K562 (cell line): Measurements from ENCODE around the gene CCDC9. TPM values are rescaled to one million over a fixed set of nuclear protein-coding genes. Genes with fewer than 3 reads are reported as not detected.

Source experiments
- BRCA1 ChIP-seq, 2 experiments: fragments of 450-650 bp in 1 of 2; sonication (generic) in 1 of 2; formaldehyde crosslinking in 1 of 2; IDR thresholded peaks; 2 replicates each; pipeline versions ENCODE4 v1.5.0 to v1.6.1; 2017 to 2020; ENCODE audit warnings: mild to moderate bottlenecking in 1 of 2, missing genetic modification reagents in 1 of 2
- CHAMP1 ChIP-seq: fragments of 450-650 bp; IDR thresholded peaks from 2 replicates; pipeline ENCODE4 v1.6.1; 2016; ENCODE audit warnings: mild to moderate bottlenecking
- ELF1 ChIP-seq: fragments of 200-800 bp; sonication (Bioruptor generic); IDR thresholded peaks from 2 replicates; pipeline ENCODE4 v1.6.1; 2016; ENCODE audit warnings: missing genetic modification characterization, missing compliant biosample characterization
- EWSR1 ChIP-seq: fragments of 450-650 bp; IDR thresholded peaks from 2 replicates; pipeline ENCODE4 v1.6.1; 2018; ENCODE audit warnings: borderline replicate concordance, mild to moderate bottlenecking, low read depth, moderate library complexity; ENCODE audit not compliant: partially characterized antibody
- GABPB1 ChIP-seq: sonication (generic); formaldehyde crosslinking; IDR thresholded peaks from 2 replicates; pipeline ENCODE4 v1.8.0; 2022; ENCODE audit warnings: mild to moderate bottlenecking, missing genetic modification reagents
- HDAC1 ChIP-seq, 2 experiments: fragments of 450-650 bp; IDR thresholded peaks; 2 replicates each; pipeline ENCODE4 v1.6.1; 2016 to 2017; ENCODE audit warnings: inconsistent platforms in 1 of 2, mild to moderate bottlenecking in 1 of 2, moderate library complexity in 1 of 2
- HIVEP1 ChIP-seq: fragments of 250-450 bp; sonication (Bioruptor Pico); IDR thresholded peaks from 2 replicates; pipeline ENCODE4 v1.4.0; 2020; ENCODE audit warnings: mild to moderate bottlenecking
- IRF1 ChIP-seq: sonication (generic); formaldehyde crosslinking; IDR thresholded peaks from 2 replicates; pipeline ENCODE4 v1.8.0; 2022; ENCODE audit warnings: missing genetic modification reagents, mild to moderate bottlenecking, borderline replicate concordance
- KHSRP ChIP-seq: fragments of 450-650 bp; IDR thresholded peaks from 2 replicates; pipeline ENCODE4 v1.6.1; 2017
- MTA3 ChIP-seq: fragments of 450-650 bp; formaldehyde crosslinking; IDR thresholded peaks from 2 replicates; pipeline ENCODE4 v1.6.1; 2017; ENCODE audit warnings: mild to moderate bottlenecking, borderline replicate concordance
- PHB ChIP-seq: fragments of 250-450 bp; sonication (Bioruptor Pico); IDR thresholded peaks from 2 replicates; pipeline ENCODE4 v1.5.0; 2021
- POLR2H ChIP-seq: IDR thresholded peaks from 2 replicates; pipeline ENCODE4 v1.6.1; 2016; ENCODE audit warnings: missing genetic modification characterization, low read depth, mild to moderate bottlenecking, control low read depth, missing compliant biosample characterization, moderate library complexity
- RBM15 ChIP-seq: fragments of 200-400 bp; formaldehyde crosslinking; IDR thresholded peaks from 2 replicates; pipeline ENCODE4 v1.6.1; 2018; ENCODE audit warnings: mild to moderate bottlenecking, low read length, moderate library complexity; ENCODE audit not compliant: insufficient read depth
- RNF2 ChIP-seq: sonication (generic); IDR thresholded peaks from 2 replicates; pipeline ENCODE4 v1.6.1; 2016
- SIX5 ChIP-seq, 2 experiments: IDR thresholded peaks; 2 replicates each; pipeline ENCODE4 v1.6.1; 2011; ENCODE audit warnings: low read length in 2 of 2, borderline replicate concordance in 1 of 2, low read depth in 1 of 2, mild to moderate bottlenecking in 1 of 2, moderate library complexity in 1 of 2; ENCODE audit not compliant: insufficient read depth in 1 of 2
- SMAD4 ChIP-seq: fragments of 250-450 bp; sonication (Bioruptor Pico); conservative IDR thresholded peaks from 2 replicates; pipeline ENCODE4 v1.8.0; 2021; ENCODE audit warnings: inconsistent platforms, mild to moderate bottlenecking, moderate library complexity
- SRSF9 ChIP-seq: fragments of 200-400 bp; formaldehyde crosslinking; IDR thresholded peaks from 2 replicates; pipeline ENCODE4 v1.6.1; 2017; ENCODE audit warnings: low read depth, low read length, borderline replicate concordance
- TEAD1 ChIP-seq, 2 experiments: fragments of 450-650 bp in 1 of 2; sonication (generic) in 1 of 2; formaldehyde crosslinking; IDR thresholded peaks; 2 replicates each; pipeline versions ENCODE4 v1.4.0 to v1.8.0; 2020 to 2022; ENCODE audit warnings: mild to moderate bottlenecking in 2 of 2, missing genetic modification reagents in 1 of 2
- TRIM28 ChIP-seq: fragments of 450-650 bp; IDR thresholded peaks from 2 replicates; pipeline ENCODE4 v1.6.1; 2017
- ZNF354B ChIP-seq: fragments of 250-450 bp; sonication (Bioruptor Pico); IDR thresholded peaks from 2 replicates; pipeline ENCODE4 v1.4.0; 2020
- ZNF668 ChIP-seq: fragments of 250-450 bp; sonication (Bioruptor Pico); IDR thresholded peaks from 2 replicates; pipeline ENCODE4 v1.8.0; 2022; ENCODE audit warnings: mild to moderate bottlenecking, inconsistent platforms
- ZNF780A ChIP-seq: fragments of 250-450 bp; sonication (Bioruptor Pico); IDR thresholded peaks from 2 replicates; pipeline ENCODE4 v1.5.0; 2021; ENCODE audit warnings: mild to moderate bottlenecking
- polyA plus RNA-seq, 8 experiments: library from polyadenylated mRNA; depleted of rRNA in 4 of 8; stranded (reverse) in 5 of 8; unstranded in 3 of 8; fragments of >200 nt; fragmentation: Nextera tagmentation in 2 of 8; fragmentation: Illumina TruSeq in 1 of 8; extraction: Ambion mirVana in 2 of 8; extraction: Trizol in 1 of 8; gene quantifications; 2 replicates each; pipeline versions ENCODE4 v1.2.1 to v1.2.3, GENCODE V29; 2011 to 2014; ENCODE audit warnings: inconsistent platforms in 1 of 8, missing spikeins in 1 of 8
- total RNA-seq, 7 experiments: library from RNA; depleted of rRNA in 6 of 7; stranded (reverse); fragments of >200 nt in 6 of 7; fragmentation: Illumina TruSeq in 2 of 7; extraction: Trizol in 2 of 7; gene quantifications; 2 replicates each; pipeline versions ENCODE4 v1.2.1 to v1.2.3, GENCODE V29; 2011 to 2021; ENCODE audit warnings: low replicate concordance in 1 of 7
- TF ChIP-seq, protein P1 (sequence below): fragments of 450-650 bp; IDR thresholded peaks from one replicate; pipeline ENCODE4 v1.6.1; 2018; ENCODE audit warnings: mild to moderate bottlenecking, moderate library complexity; ENCODE audit not compliant: partially characterized antibody
- TF ChIP-seq, protein P2 (sequence below): sonication (generic); formaldehyde crosslinking; IDR thresholded peaks from 2 replicates; pipeline ENCODE4 v1.8.0; 2022; ENCODE audit warnings: missing genetic modification reagents, mild to moderate bottlenecking, moderate library complexity, borderline replicate concordance

Gene CCDC9
- total and polyA plus RNA-seq, 9 of the 15 experiments (the other 6 are each of a cell fraction or from before 2014, with no cell fraction given) = 0.23 to 38.6 (median 8.4) TPM

DNA sequence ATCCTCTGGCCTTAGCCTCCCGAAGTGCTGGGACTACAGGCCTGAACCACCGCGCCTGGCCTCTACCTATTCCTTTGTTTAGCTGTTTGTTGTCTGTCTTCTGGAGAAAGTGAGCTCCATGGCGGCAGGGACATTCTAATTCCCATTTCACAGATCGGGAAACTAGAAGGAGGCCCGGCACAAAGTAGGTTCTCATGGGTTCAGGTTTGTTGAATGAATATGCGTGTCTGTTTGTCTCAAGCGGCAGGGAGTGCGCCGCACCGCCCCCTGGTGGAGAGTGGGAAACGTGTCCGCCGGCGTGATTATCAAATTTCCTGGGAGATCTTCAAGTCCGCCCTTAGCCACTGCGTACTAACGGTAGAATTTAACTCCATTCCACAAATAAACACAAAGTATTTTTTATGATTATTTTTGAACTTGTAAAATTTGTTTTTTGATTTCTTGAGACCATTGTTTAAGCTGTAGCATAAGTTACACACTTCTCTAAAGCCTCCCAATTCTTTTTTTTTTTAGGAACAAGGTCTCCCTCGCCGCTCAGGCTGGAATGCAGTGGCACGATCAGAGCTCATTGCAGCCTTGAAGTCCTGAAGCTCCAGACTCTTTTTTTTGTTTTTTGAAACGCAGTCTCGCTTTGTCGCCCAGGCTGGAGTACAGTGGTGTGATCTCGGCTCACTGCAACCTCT, 8.9 kb upstream of the CCDC9 start (continued):
- no peak for TF ChIP-seq TRIM28
- TF ChIP-seq EWSR1 = no peak
- TF ChIP-seq RNF2 = no peak
- TF ChIP-seq, protein P1, sequence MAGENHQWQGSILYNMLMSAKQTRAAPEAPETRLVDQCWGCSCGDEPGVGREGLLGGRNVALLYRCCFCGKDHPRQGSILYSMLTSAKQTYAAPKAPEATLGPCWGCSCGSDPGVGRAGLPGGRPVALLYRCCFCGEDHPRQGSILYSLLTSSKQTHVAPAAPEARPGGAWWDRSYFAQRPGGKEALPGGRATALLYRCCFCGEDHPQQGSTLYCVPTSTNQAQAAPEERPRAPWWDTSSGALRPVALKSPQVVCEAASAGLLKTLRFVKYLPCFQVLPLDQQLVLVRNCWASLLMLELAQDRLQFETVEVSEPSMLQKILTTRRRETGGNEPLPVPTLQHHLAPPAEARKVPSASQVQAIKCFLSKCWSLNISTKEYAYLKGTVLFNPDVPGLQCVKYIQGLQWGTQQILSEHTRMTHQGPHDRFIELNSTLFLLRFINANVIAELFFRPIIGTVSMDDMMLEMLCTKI = no peak
- TF ChIP-seq HDAC1 (IDR thresholded peaks at IDR 0.05) = peak in 1 of 2 experiments; percentile 54; a peak in 3 of 4 replicates
- no peak for TF ChIP-seq KHSRP
- peak; percentile 78; the same call in 1 of the 2 replicates for TF ChIP-seq MTA3
- TF ChIP-seq ZNF354B = no peak
- no peak for TF ChIP-seq SRSF9
- no peak for TF ChIP-seq GABPB1
- no peak for TF ChIP-seq HIVEP1
- no peak for TF ChIP-seq RBM15
- no peak for TF ChIP-seq IRF1 (CRISPR knock-in tag)
- TF ChIP-seq ZNF780A (CRISPR knock-in tag) = no peak
- TF ChIP-seq TEAD1 (CRISPR knock-in tag; IDR thresholded peaks at IDR 0.05) = peak; percentile 18 to 63; a peak in 1 of 4 replicates
- TF ChIP-seq, protein P2, sequence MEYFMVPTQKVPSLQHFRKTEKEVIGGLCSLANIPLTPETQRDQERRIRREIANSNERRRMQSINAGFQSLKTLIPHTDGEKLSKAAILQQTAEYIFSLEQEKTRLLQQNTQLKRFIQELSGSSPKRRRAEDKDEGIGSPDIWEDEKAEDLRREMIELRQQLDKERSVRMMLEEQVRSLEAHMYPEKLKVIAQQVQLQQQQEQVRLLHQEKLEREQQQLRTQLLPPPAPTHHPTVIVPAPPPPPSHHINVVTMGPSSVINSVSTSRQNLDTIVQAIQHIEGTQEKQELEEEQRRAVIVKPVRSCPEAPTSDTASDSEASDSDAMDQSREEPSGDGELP (CRISPR knock-in tag) = peak; percentile 52; the same call in 1 of the 2 replicates
- TF ChIP-seq POLR2H (tag) = no peak
- 0 out of 2 replicates have a peak, but pooled peaks have one; percentile 24 for TF ChIP-seq CHAMP1
- TF ChIP-seq PHB (CRISPR knock-in tag) = 0 out of 2 replicates have a peak, but pooled peaks have one; percentile 60
- peak; percentile 58; the same call in 1 of the 2 replicates for TF ChIP-seq SMAD4 (CRISPR knock-in tag)
- no peak for TF ChIP-seq BRCA1 (IDR thresholded peaks at IDR 0.05)
- no peak for TF ChIP-seq BRCA1 (CRISPR knock-in tag; IDR thresholded peaks at IDR 0.05)
- TF ChIP-seq ZNF668 = no peak
- no peak for TF ChIP-seq SIX5 (IDR thresholded peaks at IDR 0.05; ENCODE audit: borderline replicate concordance in 1 of 2, insufficient read depth in 1 of 2, low read depth in 1 of 2, low read length in 2 of 2)
- TF ChIP-seq ELF1 (tag) = no peak
